HG02973 (cell line): ENCODE measurements around the gene RIMS1.
A peak's percentile ranks its signal among the peaks of the same experiment; 100 is the strongest.
"Not testable (repeated sequence)": the region's sequence is repeated elsewhere in the genome, so short reads cannot be mapped to it uniquely, and the experiment has no call there.

Experiments
- ATAC-seq: cut with Tn5 transposase; IDR thresholded peaks from one replicate; pipeline ENCODE4 v1.9.1; 2021; ENCODE audit warnings: moderate library complexity; ENCODE audit not compliant: unreplicated experiment

RIMS1 gene

DNA sequence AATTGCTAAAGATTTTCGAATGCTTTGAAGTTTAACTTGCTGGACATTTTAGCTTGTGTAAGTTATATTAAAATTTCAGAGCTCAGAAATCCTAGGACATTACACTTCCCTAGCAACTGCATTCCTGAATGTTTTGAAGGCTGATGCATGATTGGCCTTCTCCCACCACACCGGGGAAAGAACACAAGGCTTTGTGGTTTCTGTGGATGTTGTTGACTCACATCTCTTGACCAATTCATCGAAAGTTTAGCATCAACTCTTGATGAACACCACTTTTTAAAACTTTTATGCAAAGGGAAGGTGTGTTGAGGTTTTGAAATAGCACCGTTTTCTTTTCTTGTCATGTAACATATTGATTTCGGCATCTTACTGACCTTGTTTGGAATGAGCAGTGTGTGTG is 81.1 kb downstream of the RIMS1 start:
- ATAC-seq = no peak

DNA sequence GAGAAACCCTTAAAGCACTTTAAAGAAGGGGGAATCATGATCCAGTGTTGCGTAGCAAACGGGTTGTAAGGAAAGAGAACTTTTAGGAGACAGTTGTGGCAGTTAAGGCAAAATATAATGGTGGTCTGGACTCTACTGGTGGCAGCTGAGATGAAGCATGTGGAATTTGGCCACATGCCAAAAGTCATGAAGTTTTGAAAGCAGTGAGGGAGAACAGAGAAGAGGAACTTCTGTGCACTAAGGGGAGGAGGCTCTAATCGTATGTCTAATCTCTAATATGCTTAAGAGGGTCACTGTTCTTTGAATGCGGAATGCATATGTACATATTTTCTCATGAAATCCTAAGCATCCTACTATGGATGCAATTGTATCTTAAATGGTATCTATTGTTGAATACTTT is 91.5 kb downstream of the RIMS1 start:
- ATAC-seq = no peak

DNA sequence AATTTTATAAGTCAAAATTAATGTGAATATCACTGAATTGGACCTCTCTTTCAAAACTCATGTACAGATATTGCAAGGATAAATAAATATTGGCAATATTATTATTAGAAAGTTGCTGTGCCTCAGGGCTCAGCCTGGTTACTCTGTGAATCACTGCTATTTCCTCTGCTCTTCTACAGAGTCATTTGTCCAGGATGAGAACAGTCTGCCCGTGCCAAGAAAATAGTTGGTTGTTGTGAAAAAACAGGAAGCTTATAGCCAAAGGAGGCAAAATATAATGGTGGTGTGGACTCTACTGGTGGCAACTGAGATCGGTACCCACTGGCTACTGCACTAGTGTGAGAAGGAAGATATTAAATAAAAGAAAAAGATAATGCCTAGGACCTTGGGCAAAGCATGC is 93.6 kb downstream of the RIMS1 start:
- no peak for ATAC-seq

DNA sequence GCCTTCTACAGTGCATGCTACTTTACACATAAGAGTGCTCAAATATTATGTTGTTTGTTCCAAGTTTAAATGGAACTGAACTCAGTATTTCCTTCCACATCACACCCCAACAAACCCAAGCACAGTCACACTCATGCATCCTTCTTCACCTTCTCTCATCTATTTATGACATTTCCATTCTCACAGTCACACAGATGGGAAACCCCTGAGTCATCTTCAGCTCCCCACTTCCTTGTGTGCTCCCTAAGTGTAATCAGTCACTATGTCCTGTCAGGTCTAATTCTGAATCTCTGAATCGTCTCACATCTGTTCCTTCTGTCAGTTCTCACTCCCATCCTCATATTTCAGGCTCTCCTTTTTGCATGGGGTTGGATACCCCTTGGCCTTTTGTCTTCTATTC is 96.0 kb downstream of the RIMS1 start:
- peak; percentile 86 for ATAC-seq

DNA sequence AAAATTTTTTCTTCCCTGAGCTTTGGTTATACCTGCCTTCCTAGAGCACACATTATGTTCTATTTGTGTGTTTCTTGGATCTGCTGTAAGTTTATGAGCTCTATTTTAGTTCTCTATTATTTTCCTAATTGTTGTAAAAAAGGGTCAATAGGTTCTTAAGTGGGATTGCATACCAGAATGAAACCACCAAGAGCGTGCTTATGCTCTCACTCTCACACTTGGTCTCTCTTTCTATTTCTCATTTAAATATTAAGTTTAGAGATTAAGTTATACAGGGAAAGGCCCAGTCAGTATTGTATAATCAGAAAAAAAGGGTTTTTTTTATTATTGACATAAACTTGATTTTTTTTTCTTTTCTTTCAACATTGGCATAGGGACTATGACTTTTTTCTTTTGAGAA is 96.8 kb downstream of the RIMS1 start:
- ATAC-seq = no peak

DNA sequence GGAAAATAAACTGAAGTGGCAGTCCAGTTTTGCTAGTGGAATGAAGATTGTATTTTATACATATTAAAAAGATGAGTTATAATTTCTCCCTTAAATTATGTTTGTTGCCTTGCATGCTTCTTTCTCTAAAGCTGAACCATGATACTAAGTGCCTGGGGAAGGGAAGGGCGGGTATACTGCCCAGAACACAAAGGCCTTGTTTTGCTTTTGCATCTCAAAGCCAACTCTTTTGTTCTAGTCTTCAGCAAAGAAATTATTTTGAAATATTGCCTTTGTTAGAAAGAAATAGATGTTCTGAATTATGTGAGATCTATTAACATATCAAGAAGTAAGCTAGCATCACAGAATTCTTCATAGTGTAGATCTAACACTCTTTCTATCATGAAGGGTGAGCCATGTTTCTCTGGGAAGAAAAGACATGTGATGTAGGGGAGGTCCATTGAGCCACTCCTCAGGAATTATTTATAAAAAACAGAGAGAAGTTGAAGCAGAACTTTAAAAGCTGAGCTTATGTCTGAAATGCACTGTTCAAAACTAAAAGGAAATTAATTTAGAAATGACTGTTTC is 108.4 kb downstream of the RIMS1 start:
- no peak for ATAC-seq

DNA sequence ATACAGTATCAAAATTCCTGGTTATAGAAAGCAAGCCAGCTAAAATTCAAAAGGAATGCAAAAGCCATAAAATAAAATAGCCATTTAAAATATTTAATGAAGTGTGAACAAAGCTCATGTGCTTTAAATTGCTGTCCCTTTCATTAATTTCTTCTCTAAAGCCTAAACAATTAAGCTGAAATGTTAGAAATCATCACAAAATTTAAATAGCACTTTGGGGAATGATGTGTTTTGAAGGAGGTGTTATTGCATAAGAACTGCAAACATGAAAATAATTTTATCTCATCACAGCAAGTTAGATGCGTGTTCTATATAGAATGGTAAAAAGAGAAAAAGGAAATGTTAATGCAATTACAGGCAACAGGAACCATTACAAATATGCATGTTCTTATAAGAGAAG is 111.0 kb downstream of the RIMS1 start:
- no peak for ATAC-seq

DNA sequence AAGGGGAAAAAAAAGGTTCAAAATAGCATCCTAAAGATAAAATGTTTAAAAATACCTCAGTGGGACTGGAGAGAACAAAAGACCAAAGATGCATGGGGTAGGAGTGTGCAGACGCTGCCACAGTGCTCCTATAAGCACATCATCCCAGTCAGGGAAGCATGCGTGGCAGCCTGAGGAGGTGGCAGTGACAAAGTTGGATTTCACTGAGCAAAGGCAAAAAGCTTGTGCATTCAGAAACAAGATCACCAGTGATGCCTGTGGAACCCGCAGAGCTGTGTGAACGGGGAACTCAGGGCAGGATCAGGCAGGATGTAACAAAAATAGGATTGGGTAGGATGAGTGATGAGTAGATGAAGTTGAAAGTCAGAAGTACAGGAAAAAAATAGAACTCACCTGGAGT is 116.1 kb downstream of the RIMS1 start:
- ATAC-seq = no peak

DNA sequence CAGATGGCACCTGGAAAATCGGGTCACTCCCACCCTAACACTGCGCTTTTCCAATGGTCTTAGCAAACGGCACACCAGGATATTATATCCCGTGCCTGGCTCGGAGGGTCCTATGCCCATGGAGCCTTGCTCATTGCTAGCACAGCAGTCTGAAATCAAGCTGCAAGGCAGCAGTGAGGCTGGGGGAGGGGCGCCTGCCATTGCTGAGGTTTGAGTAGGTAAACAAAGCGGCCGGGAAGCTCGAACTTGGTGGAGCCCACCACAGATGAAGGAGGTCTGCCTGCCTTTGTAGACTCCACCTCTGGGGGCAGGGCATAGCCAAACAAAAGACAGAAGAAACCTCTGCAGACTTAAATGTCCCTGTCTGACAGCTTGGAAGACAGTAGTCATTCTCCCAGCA is 120.2 kb downstream of the RIMS1 start:
- ATAC-seq = not testable (repeated sequence)

DNA sequence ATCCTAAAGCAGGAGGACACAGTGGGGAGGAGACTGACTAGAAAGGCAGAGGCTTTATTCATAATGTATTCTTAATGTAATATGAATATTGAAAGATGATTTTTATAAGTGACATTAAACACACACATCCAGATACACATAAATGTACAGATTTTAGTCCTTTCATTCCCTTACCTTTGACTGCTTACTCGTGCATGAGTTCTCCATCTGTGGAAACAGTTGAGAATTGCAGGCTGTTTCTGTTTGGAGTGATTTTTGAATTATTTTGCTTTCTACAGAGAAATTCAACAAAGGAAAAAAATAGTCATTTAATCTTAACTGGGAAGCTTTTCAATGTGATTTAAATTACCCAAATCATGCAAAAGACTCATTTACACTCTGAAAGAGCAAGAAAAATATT is 136.5 kb downstream of the RIMS1 start:
- no peak for ATAC-seq

DNA sequence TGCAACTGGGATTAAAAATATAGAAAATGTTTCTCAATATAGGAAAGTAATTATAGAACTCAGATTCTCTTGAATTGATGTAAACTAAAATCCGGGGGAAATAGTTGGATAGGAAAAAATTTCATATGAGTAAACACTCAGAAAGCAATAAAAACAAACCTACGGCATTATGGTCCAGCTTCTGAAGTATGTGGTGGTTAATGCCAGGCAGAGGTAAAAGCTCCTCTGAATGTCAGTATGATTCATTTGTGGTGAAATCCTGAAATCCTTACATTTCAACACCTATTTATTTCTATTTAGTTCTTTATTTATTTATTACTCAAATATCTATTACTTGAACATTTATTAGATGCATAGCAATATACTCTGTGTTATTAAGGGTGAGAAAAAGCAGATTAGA is 145.1 kb downstream of the RIMS1 start:
- ATAC-seq = no peak

DNA sequence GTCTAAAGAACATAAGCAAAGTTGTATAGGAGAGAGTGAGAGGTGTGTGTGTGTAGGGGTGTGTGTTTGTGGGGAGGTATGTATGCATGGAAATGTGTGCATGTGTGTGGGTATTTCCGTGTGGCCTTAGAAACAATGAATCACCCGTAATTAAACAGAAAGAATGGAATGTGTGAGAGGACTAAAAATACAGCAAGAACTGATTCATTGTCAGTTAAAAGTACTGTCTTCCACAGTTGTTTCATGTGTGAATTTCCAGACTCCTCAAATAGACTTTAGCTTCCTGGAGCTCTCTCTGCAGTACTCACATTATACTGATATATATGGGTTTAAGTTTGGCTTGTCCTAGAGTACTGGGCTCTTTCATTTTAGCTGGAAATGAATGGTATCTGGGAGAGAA is 145.7 kb downstream of the RIMS1 start:
- ATAC-seq = no peak

DNA sequence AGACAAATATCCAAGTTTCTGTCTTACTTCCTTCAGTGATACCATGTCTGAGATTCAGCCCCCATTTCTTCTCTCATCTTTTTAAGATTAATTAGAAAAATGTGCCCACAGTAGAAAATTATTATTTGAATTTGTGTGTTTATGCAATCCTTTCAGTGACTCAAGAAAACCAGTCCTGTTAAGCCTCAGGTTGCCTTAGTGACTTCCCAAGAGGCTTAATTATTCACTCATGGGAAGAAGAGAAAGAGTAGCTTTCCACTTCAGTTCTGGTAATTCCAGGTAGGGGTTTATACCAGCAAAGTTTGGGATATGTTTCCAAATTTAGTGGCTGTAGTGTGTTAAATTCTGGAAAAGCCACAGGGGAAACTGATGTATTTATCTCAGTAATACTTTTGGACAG is 149.1 kb downstream of the RIMS1 start:
- no peak for ATAC-seq

DNA sequence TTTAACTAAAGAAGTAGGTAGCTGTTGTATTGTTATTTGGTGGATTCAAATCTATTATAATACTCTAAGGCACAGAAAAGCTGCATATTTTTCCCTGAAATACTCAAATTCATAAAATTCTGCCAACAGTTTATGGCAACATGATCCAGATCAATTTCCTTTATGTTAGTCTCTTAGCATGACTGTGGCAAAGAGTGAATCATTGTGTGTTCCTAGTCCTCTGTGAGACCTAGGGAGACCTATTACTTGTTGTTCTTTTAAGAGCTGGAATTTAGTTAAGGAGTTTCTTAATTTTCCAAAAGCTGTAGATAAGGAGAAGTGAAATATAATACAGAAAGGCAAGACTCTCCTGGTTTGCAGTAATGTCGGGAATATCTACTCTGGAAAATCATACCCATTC is 149.6 kb downstream of the RIMS1 start:
- no peak for ATAC-seq

DNA sequence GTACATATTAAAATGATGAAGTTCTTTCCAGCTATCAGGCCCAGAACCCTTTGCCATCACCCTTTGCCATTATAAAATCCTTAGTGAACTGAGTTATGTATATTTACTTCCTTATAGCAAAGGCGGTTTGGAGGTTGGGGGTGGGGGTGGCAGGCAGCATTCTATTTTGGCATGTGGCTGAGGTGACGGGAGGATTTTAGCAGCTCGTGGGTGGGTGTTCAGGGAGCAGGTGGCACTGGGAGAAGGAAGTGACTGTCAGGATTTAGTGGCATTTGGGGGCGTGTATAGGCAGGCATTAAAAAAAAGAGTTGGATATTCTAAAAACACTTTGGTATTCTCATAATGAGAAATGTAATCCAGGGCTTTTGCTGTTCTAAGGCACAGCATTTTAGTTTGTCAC is 150.7 kb downstream of the RIMS1 start:
- ATAC-seq = no peak

DNA sequence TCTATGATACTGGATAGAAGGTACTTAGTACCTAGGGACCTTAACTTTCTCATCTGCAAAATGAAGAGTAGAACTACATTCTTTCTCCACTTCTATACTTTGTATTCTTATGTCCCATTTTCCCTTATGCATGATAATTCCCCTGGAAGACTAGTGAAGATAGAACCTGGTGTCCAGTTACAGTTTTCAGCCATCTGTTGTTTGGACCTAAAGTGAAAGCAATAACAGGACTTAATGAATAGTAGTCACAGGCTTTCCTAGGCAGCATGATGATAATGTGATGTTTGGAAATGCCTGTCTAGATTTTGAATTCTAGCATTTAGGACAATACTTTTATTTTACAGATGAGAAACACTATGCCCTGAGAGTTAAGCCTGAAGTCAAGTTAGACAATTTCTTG is 153.8 kb downstream of the RIMS1 start:
- ATAC-seq = no peak

DNA sequence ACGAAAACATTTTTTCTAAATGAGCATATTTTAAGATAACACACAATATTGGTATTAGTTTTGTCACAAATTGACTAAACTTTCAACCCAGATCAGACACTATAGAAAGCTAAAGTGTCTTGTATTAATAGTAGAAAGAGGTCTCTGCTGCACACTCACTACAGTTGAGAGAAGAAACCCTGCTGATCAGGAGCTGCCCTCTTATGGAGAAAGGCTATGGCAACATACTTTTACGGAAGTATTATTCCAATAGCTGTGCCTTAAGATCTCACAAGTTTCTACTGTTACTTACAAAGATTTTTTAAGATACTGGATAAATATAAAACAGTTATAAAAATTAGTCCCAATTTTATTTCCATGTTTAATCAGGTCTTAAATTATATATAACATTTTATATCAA is 155.7 kb downstream of the RIMS1 start:
- no peak for ATAC-seq

DNA sequence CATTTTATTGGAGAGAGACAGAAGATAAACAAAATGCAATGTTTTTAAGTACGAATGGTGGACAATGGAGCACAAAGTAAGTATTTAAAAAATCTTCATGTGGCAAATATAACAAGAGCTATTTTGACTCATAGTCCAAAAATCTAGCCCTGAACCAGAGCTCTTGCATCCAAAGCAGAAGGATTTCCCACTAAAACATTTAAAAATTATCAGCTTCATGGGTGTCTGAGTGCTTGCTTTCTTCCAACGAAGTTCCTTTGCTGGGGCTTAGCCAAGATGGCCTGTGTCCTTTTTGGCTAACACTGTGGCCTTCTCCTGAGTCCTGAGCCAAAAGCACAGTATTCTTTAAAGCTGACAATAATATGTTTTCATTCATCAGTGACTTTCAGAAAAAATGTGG is 161.7 kb downstream of the RIMS1 start:
- no peak for ATAC-seq

DNA sequence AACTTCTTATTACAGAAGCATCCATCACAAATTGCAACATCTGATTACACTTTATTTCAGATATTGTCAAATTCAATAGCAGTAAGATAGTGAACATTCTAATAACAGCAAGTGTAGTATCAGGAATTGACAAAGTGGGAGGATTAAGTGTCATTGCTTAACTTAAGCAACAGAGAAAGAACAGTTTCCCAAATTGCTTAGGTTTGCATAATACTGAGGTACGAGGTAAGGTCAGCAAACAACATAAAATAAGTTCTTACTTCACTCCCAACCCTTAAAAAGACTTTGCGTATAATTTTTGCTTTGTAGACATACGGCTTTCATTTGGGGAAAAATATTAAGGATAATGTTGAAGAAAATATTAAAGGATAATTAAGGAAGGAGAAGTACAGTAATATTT is 163.0 kb downstream of the RIMS1 start:
- no peak for ATAC-seq

DNA sequence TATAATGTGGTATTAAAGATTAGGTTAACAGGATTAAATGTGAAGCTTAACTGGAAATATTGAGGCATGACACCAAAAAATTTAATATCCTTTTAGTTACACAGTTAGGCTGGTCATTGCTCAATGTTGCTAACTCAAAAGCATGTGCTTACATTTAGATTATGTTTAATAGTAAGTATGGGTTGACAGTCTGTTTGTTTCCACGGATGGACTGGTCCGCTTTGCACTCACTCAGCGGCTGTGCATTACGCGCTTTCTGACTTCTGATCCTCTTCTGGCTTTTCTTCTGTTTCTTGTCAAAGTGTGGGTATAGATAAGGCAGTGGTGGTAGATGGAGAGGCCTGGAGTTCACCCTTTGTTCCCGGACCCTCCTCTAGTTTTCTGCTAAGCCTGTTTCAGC is 174.9 kb downstream of the RIMS1 start:
- ATAC-seq = no peak

DNA sequence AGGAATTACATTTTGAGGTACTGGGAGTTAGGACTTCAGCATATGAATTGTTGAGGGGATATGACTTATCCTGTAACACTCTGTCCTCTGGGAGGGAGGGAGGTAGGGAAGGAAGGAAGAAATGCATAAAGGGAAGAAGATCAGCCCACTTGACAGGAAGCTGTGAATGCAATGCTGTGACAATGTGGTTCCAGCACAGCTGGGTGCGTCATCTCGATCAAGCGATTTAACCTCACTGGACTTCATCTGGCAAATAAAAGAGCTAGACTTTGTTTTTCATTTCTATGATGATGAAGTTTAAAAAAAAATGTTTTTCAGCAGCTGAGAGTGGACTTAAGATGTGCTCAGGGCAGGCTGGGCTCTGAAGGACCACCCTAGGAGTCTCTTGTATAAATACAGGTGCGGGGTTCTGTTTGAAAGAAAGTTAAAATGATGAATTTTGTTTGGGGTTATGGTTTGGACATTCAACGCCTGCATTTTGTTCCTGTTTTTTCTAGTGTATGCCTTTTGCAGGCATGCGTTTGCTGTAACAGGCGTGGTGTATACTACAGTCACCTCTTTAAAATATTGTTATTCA is 178.1 kb downstream of the RIMS1 start:
- no peak for ATAC-seq

DNA sequence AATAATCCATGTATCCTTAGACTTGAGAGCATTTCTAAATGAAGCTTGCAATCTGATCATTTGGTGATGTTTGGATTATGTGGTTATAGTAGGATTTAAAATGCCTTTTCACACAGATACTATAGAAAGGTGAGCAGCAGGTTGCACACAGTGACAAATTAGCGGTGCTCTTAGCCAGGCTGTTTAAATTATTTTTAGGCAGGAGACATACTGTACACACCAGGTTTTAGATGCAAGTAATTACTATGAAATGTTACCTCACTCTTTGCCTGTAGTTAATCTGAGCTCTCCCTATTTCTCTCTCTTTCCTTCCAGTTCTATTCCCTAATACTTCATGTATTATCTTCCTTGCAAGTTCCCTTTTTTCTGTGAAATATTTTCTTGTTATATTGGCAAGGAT is 191.7 kb downstream of the RIMS1 start:
- ATAC-seq = no peak

DNA sequence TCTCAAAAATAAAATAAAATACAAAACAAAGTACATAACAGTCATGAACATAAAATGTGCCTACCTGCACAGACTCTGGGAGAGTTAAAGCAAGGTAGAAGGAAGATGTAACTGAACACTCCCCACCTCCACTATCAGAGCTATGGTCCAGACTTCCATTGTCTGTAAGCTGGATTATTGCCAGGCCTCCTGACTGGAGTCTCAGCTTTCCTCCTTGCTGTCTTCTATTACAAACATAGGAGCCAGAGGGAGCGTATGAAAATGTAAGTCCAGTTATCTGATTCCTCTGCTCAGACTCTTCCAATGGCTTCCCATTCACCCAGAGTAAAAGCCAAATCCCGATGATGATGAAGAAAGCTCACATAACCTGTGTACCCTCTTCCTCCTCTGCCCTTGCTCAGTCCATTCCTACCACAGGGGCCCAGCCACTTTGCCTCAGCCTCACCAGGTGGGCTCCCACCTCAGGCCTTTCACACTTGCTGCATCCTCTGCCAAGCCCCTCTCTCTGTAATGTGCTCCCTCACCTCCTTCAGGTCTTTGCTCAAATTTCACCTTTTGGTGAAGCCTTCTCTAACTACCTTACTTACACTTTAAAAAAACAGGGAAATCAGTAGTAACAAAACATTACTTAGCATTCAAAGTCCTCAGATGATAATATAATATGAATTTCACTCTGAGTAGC is 194.1 kb downstream of the RIMS1 start:
- no peak for ATAC-seq
